SK-N-SH treated with all-trans-retinoic acid at 6 μM for 48 hours (cell line): ENCODE results near the gene SLC35B2.

Source experiments
- ATAC-seq: fragments of 200-7000 bp; cut with Tn5 transposase; 3 replicates; pipeline ENCODE4 v1.9.1; 2020; ENCODE audit warnings: mild to moderate bottlenecking, moderate library complexity
- ARNTL ChIP-seq: fragments of 450-650 bp; formaldehyde crosslinking; IDR thresholded peaks from 2 replicates; pipeline ENCODE4 v1.5.0; 2020; ENCODE audit warnings: low read depth, mild to moderate bottlenecking, moderate library complexity, borderline replicate concordance
- BACH2 ChIP-seq: fragments of 250-450 bp; sonication (Bioruptor Pico); IDR thresholded peaks from 2 replicates; pipeline ENCODE4 v1.9.0; 2021; ENCODE audit warnings: mild to moderate bottlenecking, borderline replicate concordance
- CSDC2 ChIP-seq: fragments of 250-450 bp; sonication (Bioruptor Pico); IDR thresholded peaks from 2 replicates; pipeline ENCODE4 v1.5.0; 2020; ENCODE audit warnings: mild to moderate bottlenecking, moderate library complexity
- GLIS3 ChIP-seq: fragments of 250-450 bp; sonication (Bioruptor Pico); IDR thresholded peaks from 2 replicates; pipeline ENCODE4 v1.5.0; 2020; ENCODE audit warnings: mild to moderate bottlenecking, moderate library complexity
- ISL1 ChIP-seq: fragments of 250-450 bp; sonication (Bioruptor Pico); IDR thresholded peaks from 2 replicates; pipeline ENCODE4 v2.1.2; 2022; ENCODE audit warnings: mild to moderate bottlenecking, moderate library complexity
- OSR1 ChIP-seq: fragments of 250-450 bp; sonication (Bioruptor Pico); IDR thresholded peaks from 2 replicates; pipeline ENCODE4 v1.8.0; 2022; ENCODE audit warnings: moderate library complexity, mild to moderate bottlenecking, inconsistent platforms
- PPARA ChIP-seq: fragments of 250-450 bp; sonication (Bioruptor Pico); IDR thresholded peaks from 2 replicates; pipeline ENCODE4 v1.5.0; 2020; ENCODE audit warnings: mild to moderate bottlenecking, borderline replicate concordance
- RARB ChIP-seq: fragments of 250-450 bp; sonication (Bioruptor Pico); IDR thresholded peaks from 2 replicates; pipeline ENCODE4 v1.8.0; 2021; ENCODE audit warnings: mild to moderate bottlenecking, moderate library complexity
- SNAI2 ChIP-seq: fragments of 250-450 bp; sonication (Bioruptor Pico); IDR thresholded peaks from 2 replicates; pipeline ENCODE4 v1.5.0; 2020; ENCODE audit warnings: mild to moderate bottlenecking, moderate library complexity
- ZC3H10 ChIP-seq: fragments of 250-450 bp; sonication (Bioruptor Pico); IDR thresholded peaks from 2 replicates; pipeline ENCODE4 v1.5.1; 2021; ENCODE audit warnings: mild to moderate bottlenecking, moderate library complexity
- ZFP3 ChIP-seq: fragments of 250-450 bp; sonication (Bioruptor Pico); IDR thresholded peaks from 2 replicates; pipeline ENCODE4 v1.5.0; 2020; ENCODE audit warnings: mild to moderate bottlenecking, moderate library complexity
- ZFP30 ChIP-seq: fragments of 450-650 bp; formaldehyde crosslinking; IDR thresholded peaks from 2 replicates; pipeline ENCODE4 v1.5.0; 2022; ENCODE audit warnings: mild to moderate bottlenecking, moderate library complexity
- ZNF565 ChIP-seq: fragments of 450-650 bp; formaldehyde crosslinking; conservative IDR thresholded peaks from 2 replicates; pipeline ENCODE4 v1.5.0; 2020; ENCODE audit warnings: low read depth, mild to moderate bottlenecking, moderate library complexity
- ZNF70 ChIP-seq: fragments of 450-650 bp; formaldehyde crosslinking; IDR thresholded peaks from 2 replicates; pipeline ENCODE4 v1.5.0; 2020; ENCODE audit warnings: mild to moderate bottlenecking, moderate library complexity
- ZNF8 ChIP-seq: fragments of 450-650 bp; formaldehyde crosslinking; IDR thresholded peaks from 2 replicates; pipeline ENCODE4 v1.5.0; 2020; ENCODE audit warnings: mild to moderate bottlenecking, moderate library complexity
- TF ChIP-seq, protein P1 (sequence below): fragments of 250-450 bp; sonication (Bioruptor Pico); IDR thresholded peaks from 2 replicates; pipeline ENCODE4 v1.5.1; 2020; ENCODE audit warnings: low read depth, mild to moderate bottlenecking, moderate library complexity
- TF ChIP-seq, protein P2 (sequence below): fragments of 250-450 bp; sonication (Bioruptor Pico); IDR thresholded peaks from 2 replicates; pipeline ENCODE4 v1.8.0; 2020; ENCODE audit warnings: mild to moderate bottlenecking, moderate library complexity, borderline replicate concordance
- TF ChIP-seq, protein P3 (sequence below): fragments of 250-450 bp; sonication (Bioruptor Pico); IDR thresholded peaks from 2 replicates; pipeline ENCODE4 v1.8.0; 2021; ENCODE audit warnings: low read depth, mild to moderate bottlenecking, moderate library complexity, borderline replicate concordance
- TF ChIP-seq, protein P4 (sequence below): fragments of 250-450 bp; sonication (Bioruptor Pico); IDR thresholded peaks from 2 replicates; pipeline ENCODE4 v1.5.0; 2020; ENCODE audit warnings: mild to moderate bottlenecking, moderate library complexity
- TF ChIP-seq, protein P5 (sequence below): fragments of 250-450 bp; sonication (Bioruptor Pico); IDR thresholded peaks from 2 replicates; pipeline ENCODE4 v1.5.1; 2021; ENCODE audit warnings: mild to moderate bottlenecking, moderate library complexity

SLC35B2 gene

DNA sequence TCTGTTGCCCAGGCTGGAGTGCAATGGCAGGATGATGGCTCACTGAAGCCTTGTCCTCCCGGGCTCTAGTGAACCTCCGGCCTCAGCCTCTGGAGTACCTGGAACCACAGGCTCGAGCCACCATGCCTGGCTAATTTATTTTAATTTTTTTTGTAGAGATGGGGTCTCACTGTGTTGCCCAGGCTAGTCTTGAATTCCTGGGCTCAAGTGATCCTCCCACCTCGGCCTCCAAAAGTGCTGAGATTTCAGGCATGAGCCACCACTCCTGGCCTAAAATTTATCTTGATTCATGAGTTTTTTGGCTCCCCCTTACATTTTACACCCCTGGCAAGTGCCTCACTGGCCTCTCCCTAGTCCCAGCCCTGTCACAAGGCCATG, 36.4 kb downstream of the SLC35B2 start:
- TF ChIP-seq ZFP3 (CRISPR knock-in tag) (no peak), OSR1 (CRISPR knock-in tag) (no peak), CSDC2 (CRISPR knock-in tag) (no peak), GLIS3 (CRISPR knock-in tag) (no peak), SNAI2 (no peak), PPARA (CRISPR knock-in tag) (no peak), ZC3H10 (CRISPR knock-in tag) (no peak)
- TF ChIP-seq, protein P1, sequence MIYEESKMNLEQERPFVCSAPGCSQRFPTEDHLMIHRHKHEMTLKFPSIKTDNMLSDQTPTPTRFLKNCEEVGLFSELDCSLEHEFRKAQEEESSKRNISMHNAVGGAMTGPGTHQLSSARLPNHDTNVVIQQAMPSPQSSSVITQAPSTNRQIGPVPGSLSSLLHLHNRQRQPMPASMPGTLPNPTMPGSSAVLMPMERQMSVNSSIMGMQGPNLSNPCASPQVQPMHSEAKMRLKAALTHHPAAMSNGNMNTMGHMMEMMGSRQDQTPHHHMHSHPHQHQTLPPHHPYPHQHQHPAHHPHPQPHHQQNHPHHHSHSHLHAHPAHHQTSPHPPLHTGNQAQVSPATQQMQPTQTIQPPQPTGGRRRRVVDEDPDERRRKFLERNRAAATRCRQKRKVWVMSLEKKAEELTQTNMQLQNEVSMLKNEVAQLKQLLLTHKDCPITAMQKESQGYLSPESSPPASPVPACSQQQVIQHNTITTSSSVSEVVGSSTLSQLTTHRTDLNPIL (CRISPR knock-in tag) = no peak
- TF ChIP-seq, protein P2, sequence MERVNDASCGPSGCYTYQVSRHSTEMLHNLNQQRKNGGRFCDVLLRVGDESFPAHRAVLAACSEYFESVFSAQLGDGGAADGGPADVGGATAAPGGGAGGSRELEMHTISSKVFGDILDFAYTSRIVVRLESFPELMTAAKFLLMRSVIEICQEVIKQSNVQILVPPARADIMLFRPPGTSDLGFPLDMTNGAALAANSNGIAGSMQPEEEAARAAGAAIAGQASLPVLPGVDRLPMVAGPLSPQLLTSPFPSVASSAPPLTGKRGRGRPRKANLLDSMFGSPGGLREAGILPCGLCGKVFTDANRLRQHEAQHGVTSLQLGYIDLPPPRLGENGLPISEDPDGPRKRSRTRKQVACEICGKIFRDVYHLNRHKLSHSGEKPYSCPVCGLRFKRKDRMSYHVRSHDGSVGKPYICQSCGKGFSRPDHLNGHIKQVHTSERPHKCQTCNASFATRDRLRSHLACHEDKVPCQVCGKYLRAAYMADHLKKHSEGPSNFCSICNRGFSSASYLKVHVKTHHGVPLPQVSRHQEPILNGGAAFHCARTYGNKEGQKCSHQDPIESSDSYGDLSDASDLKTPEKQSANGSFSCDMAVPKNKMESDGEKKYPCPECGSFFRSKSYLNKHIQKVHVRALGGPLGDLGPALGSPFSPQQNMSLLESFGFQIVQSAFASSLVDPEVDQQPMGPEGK (CRISPR knock-in tag) = no peak
- no peak for ATAC-seq

DNA sequence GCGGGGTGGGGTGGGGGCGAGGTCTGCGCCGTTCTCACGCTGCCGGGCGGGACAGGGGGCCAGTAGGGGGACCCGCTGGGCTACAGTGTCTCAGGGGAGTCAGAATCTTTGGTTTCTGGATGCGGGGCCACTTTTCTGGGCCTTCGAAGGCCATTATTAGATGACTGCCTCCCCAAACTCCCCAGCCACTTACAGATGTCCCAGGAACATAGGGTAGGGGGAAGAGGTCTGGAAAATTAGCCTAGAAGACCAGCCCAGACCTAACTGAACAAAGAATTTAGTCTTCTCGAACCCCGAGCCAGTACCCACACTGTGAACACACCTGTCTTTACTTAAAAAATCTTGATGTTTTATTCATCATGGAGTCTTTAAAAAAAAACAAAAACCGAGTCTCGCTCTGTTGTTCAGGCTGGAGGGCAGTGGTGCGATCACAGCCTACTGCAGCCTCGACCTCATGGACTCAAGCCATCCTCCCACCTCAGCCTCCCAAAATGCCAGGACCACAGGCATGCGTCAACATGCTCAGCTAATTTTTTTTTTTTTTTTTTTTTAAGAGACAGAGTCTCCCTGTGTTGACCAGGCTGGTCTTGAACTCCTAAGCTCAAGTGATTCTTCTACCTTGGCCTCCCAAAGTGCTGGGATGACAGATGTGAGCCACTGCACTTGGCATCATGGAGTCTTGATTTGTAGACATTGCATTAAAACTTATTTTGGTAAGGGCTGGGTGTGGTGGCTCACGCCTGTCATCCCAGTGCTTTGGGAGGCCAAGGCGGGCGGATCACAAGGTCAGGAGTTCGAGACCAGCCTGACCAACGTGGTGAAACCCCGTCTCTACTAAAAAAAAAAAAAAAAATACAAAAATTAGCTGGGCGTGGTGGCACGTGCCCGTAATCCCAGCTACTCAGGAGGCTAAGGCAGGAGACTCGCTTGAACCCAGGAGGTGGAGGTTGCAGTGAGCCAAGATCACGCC, 37.2 kb downstream of the SLC35B2 start:
- no peak for ATAC-seq
- TF ChIP-seq, protein P3, sequence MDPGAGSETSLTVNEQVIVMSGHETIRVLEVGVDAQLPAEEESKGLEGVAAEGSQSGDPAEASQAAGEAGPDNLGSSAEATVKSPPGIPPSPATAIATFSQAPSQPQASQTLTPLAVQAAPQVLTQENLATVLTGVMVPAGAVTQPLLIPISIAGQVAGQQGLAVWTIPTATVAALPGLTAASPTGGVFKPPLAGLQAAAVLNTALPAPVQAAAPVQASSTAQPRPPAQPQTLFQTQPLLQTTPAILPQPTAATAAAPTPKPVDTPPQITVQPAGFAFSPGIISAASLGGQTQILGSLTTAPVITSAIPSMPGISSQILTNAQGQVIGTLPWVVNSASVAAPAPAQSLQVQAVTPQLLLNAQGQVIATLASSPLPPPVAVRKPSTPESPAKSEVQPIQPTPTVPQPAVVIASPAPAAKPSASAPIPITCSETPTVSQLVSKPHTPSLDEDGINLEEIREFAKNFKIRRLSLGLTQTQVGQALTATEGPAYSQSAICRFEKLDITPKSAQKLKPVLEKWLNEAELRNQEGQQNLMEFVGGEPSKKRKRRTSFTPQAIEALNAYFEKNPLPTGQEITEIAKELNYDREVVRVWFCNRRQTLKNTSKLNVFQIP = no peak
- TF ChIP-seq, protein P4, sequence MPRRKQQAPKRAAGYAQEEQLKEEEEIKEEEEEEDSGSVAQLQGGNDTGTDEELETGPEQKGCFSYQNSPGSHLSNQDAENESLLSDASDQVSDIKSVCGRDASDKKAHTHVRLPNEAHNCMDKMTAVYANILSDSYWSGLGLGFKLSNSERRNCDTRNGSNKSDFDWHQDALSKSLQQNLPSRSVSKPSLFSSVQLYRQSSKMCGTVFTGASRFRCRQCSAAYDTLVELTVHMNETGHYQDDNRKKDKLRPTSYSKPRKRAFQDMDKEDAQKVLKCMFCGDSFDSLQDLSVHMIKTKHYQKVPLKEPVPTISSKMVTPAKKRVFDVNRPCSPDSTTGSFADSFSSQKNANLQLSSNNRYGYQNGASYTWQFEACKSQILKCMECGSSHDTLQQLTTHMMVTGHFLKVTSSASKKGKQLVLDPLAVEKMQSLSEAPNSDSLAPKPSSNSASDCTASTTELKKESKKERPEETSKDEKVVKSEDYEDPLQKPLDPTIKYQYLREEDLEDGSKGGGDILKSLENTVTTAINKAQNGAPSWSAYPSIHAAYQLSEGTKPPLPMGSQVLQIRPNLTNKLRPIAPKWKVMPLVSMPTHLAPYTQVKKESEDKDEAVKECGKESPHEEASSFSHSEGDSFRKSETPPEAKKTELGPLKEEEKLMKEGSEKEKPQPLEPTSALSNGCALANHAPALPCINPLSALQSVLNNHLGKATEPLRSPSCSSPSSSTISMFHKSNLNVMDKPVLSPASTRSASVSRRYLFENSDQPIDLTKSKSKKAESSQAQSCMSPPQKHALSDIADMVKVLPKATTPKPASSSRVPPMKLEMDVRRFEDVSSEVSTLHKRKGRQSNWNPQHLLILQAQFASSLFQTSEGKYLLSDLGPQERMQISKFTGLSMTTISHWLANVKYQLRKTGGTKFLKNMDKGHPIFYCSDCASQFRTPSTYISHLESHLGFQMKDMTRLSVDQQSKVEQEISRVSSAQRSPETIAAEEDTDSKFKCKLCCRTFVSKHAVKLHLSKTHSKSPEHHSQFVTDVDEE (CRISPR knock-in tag) = no peak
- TF ChIP-seq ZNF8 (no peak), SNAI2 (no peak), ZFP30 (no peak), ARNTL (no peak), ZNF565 (no peak), GLIS3 (CRISPR knock-in tag) (no peak), PPARA (CRISPR knock-in tag) (no peak), RARB (CRISPR knock-in tag) (no peak), ISL1 (CRISPR knock-in tag) (no peak), BACH2 (no peak), ZNF70 (CRISPR knock-in tag) (no peak), ZFP3 (CRISPR knock-in tag) (no peak)
- TF ChIP-seq, protein P5, sequence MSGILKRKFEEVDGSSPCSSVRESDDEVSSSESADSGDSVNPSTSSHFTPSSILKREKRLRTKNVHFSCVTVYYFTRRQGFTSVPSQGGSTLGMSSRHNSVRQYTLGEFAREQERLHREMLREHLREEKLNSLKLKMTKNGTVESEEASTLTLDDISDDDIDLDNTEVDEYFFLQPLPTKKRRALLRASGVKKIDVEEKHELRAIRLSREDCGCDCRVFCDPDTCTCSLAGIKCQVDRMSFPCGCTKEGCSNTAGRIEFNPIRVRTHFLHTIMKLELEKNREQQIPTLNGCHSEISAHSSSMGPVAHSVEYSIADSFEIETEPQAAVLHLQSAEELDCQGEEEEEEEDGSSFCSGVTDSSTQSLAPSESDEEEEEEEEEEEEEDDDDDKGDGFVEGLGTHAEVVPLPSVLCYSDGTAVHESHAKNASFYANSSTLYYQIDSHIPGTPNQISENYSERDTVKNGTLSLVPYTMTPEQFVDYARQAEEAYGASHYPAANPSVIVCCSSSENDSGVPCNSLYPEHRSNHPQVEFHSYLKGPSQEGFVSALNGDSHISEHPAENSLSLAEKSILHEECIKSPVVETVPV (CRISPR knock-in tag) = no peak

DNA sequence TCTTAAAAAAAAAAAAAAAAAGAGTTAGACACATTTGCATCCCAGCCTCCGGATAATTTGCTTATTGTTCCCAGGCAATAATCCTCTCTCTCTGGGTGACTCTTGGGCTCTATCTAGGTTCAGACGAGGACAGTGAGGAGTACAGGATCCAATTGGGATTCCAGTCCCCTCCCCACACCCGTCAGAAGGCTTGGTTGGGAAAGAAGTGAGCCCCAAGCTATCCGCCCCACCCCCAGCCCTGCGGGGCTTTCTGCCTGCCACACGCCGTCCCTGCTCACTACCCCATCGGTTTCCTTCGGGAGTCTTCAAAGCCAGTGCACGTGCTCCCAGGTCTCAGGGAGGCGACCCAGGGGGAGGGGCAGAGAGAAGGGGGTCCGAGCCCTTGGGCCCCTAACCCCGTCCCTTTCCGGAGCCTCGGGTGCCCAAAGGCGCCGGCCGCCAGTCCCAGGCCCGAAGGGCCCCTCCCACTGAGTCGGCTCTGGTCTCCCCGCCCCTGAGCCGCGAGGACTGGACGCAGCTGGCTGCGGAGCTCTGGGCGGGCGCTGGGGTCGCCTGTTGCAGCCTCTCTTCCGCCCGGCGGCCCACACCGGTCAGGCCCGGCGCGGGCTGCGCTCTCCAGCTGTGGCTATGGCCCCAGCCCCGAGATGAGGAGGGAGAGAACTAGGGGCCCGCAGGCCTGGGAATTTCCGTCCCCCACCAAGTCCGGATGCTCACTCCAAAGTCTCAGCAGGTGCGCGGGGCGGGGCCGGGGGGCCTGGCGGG, 38.1 kb downstream of the SLC35B2 start:
- TF ChIP-seq BACH2 = no peak
- TF ChIP-seq, protein P2 (CRISPR knock-in tag) = no peak
- no peak for TF ChIP-seq ZNF70 (CRISPR knock-in tag)
- no peak for TF ChIP-seq SNAI2
- TF ChIP-seq, protein P4 (CRISPR knock-in tag) = 0 out of 2 replicates have a peak, but pooled peaks have one; percentile 32
- ATAC-seq = peak; percentile 75
